Right lobe of liver (tissue), 6 donors: ENCODE results near the gene UQCRH. TPM values are rescaled to one million over a fixed set of nuclear protein-coding genes. Genes with fewer than 3 reads are reported as not detected.
"Not testable (repeated sequence)": the region's sequence is repeated elsewhere in the genome, so short reads cannot be mapped to it uniquely, and the experiment has no call there.

Experiments used
- ATAC-seq, 4 donors: fragments of 200-7000 bp; cut with Tn5 transposase; one replicate each; pipeline ENCODE4 v1.9.1; 2020; ENCODE audit warnings: mild to moderate bottlenecking in 4 of 4, moderate library complexity in 4 of 4
- DNase-seq, 3 donors: peaks; one replicate each; pipeline ENCODE4 v3.0.0-alpha.2; 2020
- H3K27ac ChIP-seq, 3 donors: fragments of 200-600 bp; one replicate each; pipeline ENCODE4 v1.8.0; 2022
- H3K27me3 ChIP-seq, 2 donors: fragments of 200-600 bp; one replicate each; pipeline ENCODE4 v1.8.0; 2022
- H3K36me3 ChIP-seq, 4 donors: fragments of 200-600 bp; sonication (generic) in 1 of 4; one replicate each; pipeline versions ENCODE4 v1.5.1 to v1.8.0; 2017 to 2022; ENCODE audit warnings: control low read depth in 1 of 4
- H3K4me1 ChIP-seq, 4 donors: fragments of 200-600 bp; sonication (generic) in 1 of 4; one replicate each; pipeline versions ENCODE4 v1.5.1 to v1.8.0; 2017 to 2022; ENCODE audit warnings: control low read depth in 1 of 4
- H3K4me3 ChIP-seq, 3 donors: fragments of 200-600 bp; one replicate each; pipeline ENCODE4 v1.8.0; 2022
- H3K9me3 ChIP-seq, 4 donors: fragments of 200-600 bp; sonication (generic) in 1 of 4; one replicate each; pipeline versions ENCODE4 v1.5.1 to v1.8.0; 2017 to 2022; ENCODE audit warnings: control low read depth in 1 of 4
- CTCF ChIP-seq, 4 donors: fragments of 200-600 bp in 3 of 4; fragments of 450-650 bp in 1 of 4; IDR thresholded peaks; one replicate each; pipeline versions ENCODE4 v1.5.1 to v1.8.0; 2016 to 2022; ENCODE audit warnings: antibody characterized with exemption in 4 of 4, mild to moderate bottlenecking in 2 of 4
- POLR2A ChIP-seq: fragments of 450-650 bp; IDR thresholded peaks from one replicate; pipeline ENCODE4 v1.6.1; 2017; ENCODE audit warnings: antibody characterized with exemption, mild to moderate bottlenecking
- WGBS: methylation state at CpG from one replicate; pipeline ENCODE4 v1.1.6; 2018; ENCODE audit warnings: low coverage, low lambda C conversion rate; ENCODE audit not compliant: insufficient coverage; ENCODE audit errors: missing lambda C conversion rate; 5-methylcytosine and 5-hydroxymethylcytosine counted together
- intact Hi-C, 2 donors: fragments of 100-400 bp; cut with DNase I; formaldehyde crosslinking; loops; one replicate each; pipeline versions ENCODE4 v1.11.2 to v1.14.1; 2022
- total RNA-seq, 6 experiments: library from RNA; depleted of rRNA in 2 of 6; stranded (reverse); fragments of >200 nt in 2 of 6; fragmentation: NEBNext Ultra II Directional in 3 of 6; extraction: Animal tissue kit (Norgen Biotek cat#: 25700) in 3 of 6; gene quantifications; one replicate each; pipeline versions ENCODE4 v1.1.0 to v1.2.4, GENCODE V29; 2016 to 2023
- donor health status: DM: no; HTN: yes; CAD: no.
- donor health status: DM: no; HTN: no; CAD: no.
- donor health status: DM: no; HTN: no; CAD: no.
- donor health status: DM: no; HTN: yes; CAD: no.
- donor health status: DM: no; HTN: yes; CAD: no.

Gene UQCRH
- total RNA-seq, 6 experiments from 2014 or later = 71.6 to 244 (median 90.4) TPM

- WGBS = 93% methylated on average over 4 of the region's 4 CpGs
These were observed 39.8 kb downstream of the UQCRH start for GRCh38 chr1:46343351-46343695.

GRCh38 chr1:46343705-46344104 lies 40.2 kb downstream of the UQCRH start:
- Histone ChIP-seq H3K4me1 (peaks cover 0 to 5% (median 0%) of the 10 kb centered on the region in 4 donors), H3K27ac (no peak overlapping the region), H3K36me3 (peaks cover 0 to 26% (median 2%) of the 10 kb centered on the region in 4 donors), H3K27me3 (no peaks in the 10 kb centered on the region), H3K9me3 (no peaks in the 10 kb centered on the region), H3K4me3 (no peak overlapping the region)
- ATAC-seq (no peak), DNase-seq (no peak)
- 61% methylated on average over 4 of the region's 4 CpGs for WGBS
- intact Hi-C loops = no loop called here
- TF ChIP-seq POLR2A (no peak), CTCF (IDR thresholded peaks at IDR 0.05) (no peak)

More at GRCh38 chr1:46343351-46343695, 39.8 kb downstream of the UQCRH start:
- Histone ChIP-seq H3K4me3 (no peak overlapping the region), H3K27ac (no peak overlapping the region), H3K36me3 (peaks cover 0 to 26% (median 2%) of the 10 kb centered on the region in 4 donors), H3K27me3 (no peaks in the 10 kb centered on the region), H3K4me1 (peaks cover 0 to 5% (median 0%) of the 10 kb centered on the region in 4 donors), H3K9me3 (no peaks in the 10 kb centered on the region)
- ATAC-seq (no peak), DNase-seq (no peak)
- TF ChIP-seq CTCF (IDR thresholded peaks at IDR 0.05) = no peak
- no peak for TF ChIP-seq POLR2A
- intact Hi-C loops = no loop called here

- peaks cover 0 to 5% (median 0%) of the 10 kb centered on the region in 4 donors for H3K4me1 ChIP-seq
- no peak for DNase-seq
- intact Hi-C loops = no loop called here
- H3K9me3 ChIP-seq = no peaks in the 10 kb centered on the region
- no peaks in the 10 kb centered on the region for H3K27me3 ChIP-seq
- H3K27ac ChIP-seq = no peak overlapping the region
- ATAC-seq = no peak
- 78% methylated on average over 3 of the region's 3 CpGs for WGBS
- no peak overlapping the region for H3K4me3 ChIP-seq
- H3K36me3 ChIP-seq = peaks cover 0 to 31% (median 5%) of the 10 kb centered on the region in 4 donors
- TF ChIP-seq CTCF (IDR thresholded peaks at IDR 0.05) (no peak), POLR2A (no peak)
These were observed 41.0 kb downstream of the UQCRH start for GRCh38 chr1:46344481-46344880.

- no peaks in the 10 kb centered on the region for H3K9me3 ChIP-seq
- peaks cover 0 to 39% (median 9%) of the 10 kb centered on the region in 4 donors for H3K36me3 ChIP-seq
- no peaks in the 10 kb centered on the region for H3K27me3 ChIP-seq
- ATAC-seq (no peak), DNase-seq (no peak)
- TF ChIP-seq POLR2A (no peak), CTCF (IDR thresholded peaks at IDR 0.05) (no peak)
- H3K4me1 ChIP-seq = peaks cover 0 to 3% (median 0%) of the 10 kb centered on the region in 4 donors
- H3K27ac ChIP-seq = no peak overlapping the region
- H3K4me3 ChIP-seq = no peak overlapping the region
- intact Hi-C loops = no loop called here
These were observed 41.8 kb downstream of the UQCRH start for GRCh38 chr1:46345281-46345680.

GRCh38 chr1:46352363-46352762 lies 48.9 kb downstream of the UQCRH start:
- H3K9me3 ChIP-seq = no peaks in the 10 kb centered on the region
- 78% methylated on average over 1 of the region's 2 CpGs for WGBS
- H3K36me3 ChIP-seq = peaks cover 0 to 57% (median 26%) of the 10 kb centered on the region in 4 donors
- H3K27ac ChIP-seq = no peak overlapping the region
- ATAC-seq (no peak), DNase-seq (no peak)
- no peak for TF ChIP-seq CTCF (IDR thresholded peaks at IDR 0.05)
- TF ChIP-seq POLR2A = no peak
- H3K27me3 ChIP-seq = no peaks in the 10 kb centered on the region
- intact Hi-C loops = no loop called here
- H3K4me1 ChIP-seq = no peaks in the 10 kb centered on the region
- H3K4me3 ChIP-seq = no peak overlapping the region

- H3K4me1 ChIP-seq, H3K27ac ChIP-seq, H3K27me3 ChIP-seq, DNase-seq, intact Hi-C loops, H3K4me3 ChIP-seq, ATAC-seq, H3K9me3 ChIP-seq: not testable (repeated sequence)
- WGBS = 94% methylated on average over 2 of the region's 5 CpGs
- peaks cover 4 to 51% (median 22%) of the 10 kb centered on the region in 4 donors for H3K36me3 ChIP-seq
These were observed 52.4 kb downstream of the UQCRH start for GRCh38 chr1:46355920-46356319.
